HepG2 (cell line): ENCODE results near the gene FAM78A. TPM values are rescaled to one million over a fixed set of nuclear protein-coding genes. Genes with fewer than 3 reads are reported as not detected.

Experiments
- ATAC-seq: fragments of 200-7000 bp; cut with Tn5 transposase; 3 replicates; pipeline ENCODE4 v1.9.1; 2020; ENCODE audit warnings: mild to moderate bottlenecking, moderate library complexity
- BruUV-seq: library from RNA; stranded (reverse); fragments of 400-500 nt; replicated peaks from 2 replicates; lab custom pipeline; 2021; lab: Mats Ljungman, UMichigan
- CTCF ChIA-PET: fragments of 300-600 bp; formaldehyde crosslinking; extraction: SDS; loops from one replicate; lab custom pipeline; 2021; ENCODE audit warnings: low total read pairs, inconsistent platforms, low intra/inter-chr PET ratio; lab: Yijun Ruan, JAX
- POLR2A ChIA-PET: fragments of 350-600 bp; sonication (Branson Sonifier 250); formaldehyde crosslinking; loops from one replicate; lab custom pipeline; 2020; ENCODE audit warnings: antibody characterized with exemption, inconsistent platforms; lab: Yijun Ruan, JAX
- DNase-seq: peaks from one replicate; pipeline ENCODE4 v3.0.0-alpha.2; 2015; ENCODE audit warnings: low spot score
- FAIRE-seq: peaks from 3 replicates; lab custom pipeline; 2011; peaks lifted over from hg19 to GRCh38; lab: Jason Lieb, UNC
- H2AFZ ChIP-seq: one replicate; pipeline ENCODE4 v1.6.1; 2011; ENCODE audit warnings: low read length, inconsistent platforms
- H3K27ac ChIP-seq: fragments of 300-600 bp; 3 replicates; pipeline ENCODE4 v1.8.0; 2011; ENCODE audit warnings: mixed run types, mild to moderate bottlenecking, mixed read lengths, low read length, inconsistent platforms; ENCODE audit not compliant: insufficient read depth; ENCODE audit errors: extremely low read length
- H3K27me3 ChIP-seq, 2 experiments: fragments of 200-600 bp in 1 of 2; 2 replicates in 1 of 2; 3 replicates in 1 of 2; pipeline versions ENCODE4 v1.6.0 to v1.8.0; 2011; ENCODE audit warnings: low read length in 2 of 2, mild to moderate bottlenecking in 2 of 2, moderate library complexity in 2 of 2, inconsistent platforms in 1 of 2; ENCODE audit not compliant: insufficient read depth in 2 of 2, control insufficient read depth in 1 of 2
- H3K36me3 ChIP-seq, 2 experiments: fragments of 200-600 bp in 1 of 2; replicated peaks in 1 of 2; 2 replicates in 1 of 2; 3 replicates in 1 of 2; pipeline versions ENCODE4 v1.5.1 to v1.8.0; 2011; ENCODE audit warnings: low read length in 2 of 2, inconsistent platforms in 1 of 2; ENCODE audit not compliant: insufficient read depth in 2 of 2, control insufficient read depth in 1 of 2
- H3K4me1 ChIP-seq: 2 replicates; pipeline ENCODE4 v1.5.1; 2012; ENCODE audit warnings: low read length, inconsistent platforms; ENCODE audit not compliant: insufficient read depth
- H3K4me2 ChIP-seq: 2 replicates; pipeline ENCODE4 v1.6.0; 2011; ENCODE audit warnings: low read depth, low read length, inconsistent platforms
- H3K4me3 ChIP-seq, 3 experiments: fragments of 200-600 bp in 1 of 3; sonication (generic), shearing (Covaris generic) in 1 of 3; replicated peaks in 1 of 3; 2 replicates each; pipeline ENCODE4 v1.5.1; 2011 to 2016; ENCODE audit warnings: low read length in 3 of 3, inconsistent platforms in 2 of 3, low read depth in 2 of 3, mild to moderate bottlenecking in 2 of 3, control low read depth in 1 of 3, mixed read lengths in 1 of 3; ENCODE audit not compliant: insufficient read depth in 1 of 3
- H3K79me2 ChIP-seq: one replicate; pipeline ENCODE4 v1.6.1; 2011; ENCODE audit warnings: low read length, inconsistent platforms; ENCODE audit not compliant: insufficient read depth
- H3K9ac ChIP-seq: 2 replicates; pipeline ENCODE4 v1.6.0; 2011; ENCODE audit warnings: mild to moderate bottlenecking, low read depth, low read length, inconsistent platforms; ENCODE audit not compliant: insufficient read depth
- H3K9me3 ChIP-seq: 2 replicates; pipeline ENCODE4 v1.5.1; 2012; ENCODE audit warnings: mild to moderate bottlenecking, low read length
- H4K20me1 ChIP-seq: 2 replicates; pipeline ENCODE4 v1.6.0; 2011; ENCODE audit warnings: inconsistent platforms, mild to moderate bottlenecking, low read length, moderate library complexity; ENCODE audit not compliant: insufficient read depth
- MAZ ChIP-seq, 2 experiments: sonication (generic) in 1 of 2; formaldehyde crosslinking in 1 of 2; IDR thresholded peaks; 2 replicates each; pipeline versions ENCODE4 v1.5.0 to v1.6.1; 2012 to 2020; ENCODE audit warnings: low read depth in 2 of 2, mild to moderate bottlenecking in 2 of 2, borderline replicate concordance in 1 of 2, improper control_type of control experiment in 1 of 2, low read length in 1 of 2, missing genetic modification reagents in 1 of 2, moderate library complexity in 1 of 2
- ZNF407 ChIP-seq: sonication (generic); formaldehyde crosslinking; IDR thresholded peaks from one replicate; pipeline ENCODE4 v1.5.1; 2020; ENCODE audit warnings: mild to moderate bottlenecking, missing genetic modification reagents; ENCODE audit errors: not compliant biosample characterization
- WGBS: methylation state at CpG from one replicate; pipeline ENCODE4 v1.1.6; 2017; ENCODE audit warnings: low lambda C conversion rate; 5-methylcytosine and 5-hydroxymethylcytosine counted together
- in situ Hi-C: cut with HindIII; loops from 2 replicates; pipeline ENCODE4 v1.10.0; 2017; ENCODE audit warnings: low pct_unique_long_range_greater_than_20kb; ENCODE audit not compliant: extremely low pct_ligation_motif_present
- intact Hi-C: fragments of 100-400 bp; cut with micrococcal nuclease; formaldehyde crosslinking; loops from one replicate; pipeline ENCODE4 v1.10.0; 2022; ENCODE audit not compliant: unreplicated experiment
- polyA plus RNA-seq, 8 experiments: library from polyadenylated mRNA; depleted of rRNA in 3 of 8; stranded (reverse) in 7 of 8; unstranded in 1 of 8; fragments of >200 nt; fragmentation: Illumina TruSeq in 4 of 8; extraction: Trizol in 4 of 8; gene quantifications; 2 replicates each; pipeline versions ENCODE4 v1.2.1 to v1.2.3, GENCODE V29; 2011 to 2016; ENCODE audit warnings: low read depth in 4 of 8, missing spikeins in 1 of 8, mixed read lengths in 1 of 8; ENCODE audit not compliant: insufficient read depth in 1 of 8
- total RNA-seq, 5 experiments: library from RNA; depleted of rRNA; stranded (reverse); fragments of >200 nt; fragmentation: Illumina TruSeq; extraction: Trizol; gene quantifications; 2 replicates each; pipeline ENCODE4 v1.2.3, GENCODE V29; 2016; ENCODE audit warnings: low read depth in 1 of 5
- TF ChIP-seq, protein P1 (sequence below): sonication (generic); formaldehyde crosslinking; IDR thresholded peaks from 2 replicates; pipeline ENCODE4 v1.5.0; 2020; ENCODE audit warnings: mild to moderate bottlenecking, low read depth, missing genetic modification reagents, borderline replicate concordance
- TF ChIP-seq, protein P2 (sequence below): sonication (generic); formaldehyde crosslinking; IDR thresholded peaks from 2 replicates; pipeline ENCODE4 v1.9.0; 2021; ENCODE audit warnings: missing genetic modification reagents, borderline replicate concordance

The FAM78A gene
- total and polyA plus RNA-seq, 2 of the 13 experiments (the other 11 are each of a cell fraction or from before 2014, with no cell fraction given): 0.18 to 0.62 TPM

GRCh38 chr9:131299346-131299960 lies 23.1 kb upstream of the FAM78A start (continued):
- TF ChIP-seq ZNF407 (CRISPR knock-in tag): no peak
- TF ChIP-seq, protein P1, sequence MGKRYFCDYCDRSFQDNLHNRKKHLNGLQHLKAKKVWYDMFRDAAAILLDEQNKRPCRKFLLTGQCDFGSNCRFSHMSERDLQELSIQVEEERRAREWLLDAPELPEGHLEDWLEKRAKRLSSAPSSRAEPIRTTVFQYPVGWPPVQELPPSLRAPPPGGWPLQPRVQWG (CRISPR knock-in tag): no peak
- TF ChIP-seq, all 625 proteins: peak for 0

DNA sequence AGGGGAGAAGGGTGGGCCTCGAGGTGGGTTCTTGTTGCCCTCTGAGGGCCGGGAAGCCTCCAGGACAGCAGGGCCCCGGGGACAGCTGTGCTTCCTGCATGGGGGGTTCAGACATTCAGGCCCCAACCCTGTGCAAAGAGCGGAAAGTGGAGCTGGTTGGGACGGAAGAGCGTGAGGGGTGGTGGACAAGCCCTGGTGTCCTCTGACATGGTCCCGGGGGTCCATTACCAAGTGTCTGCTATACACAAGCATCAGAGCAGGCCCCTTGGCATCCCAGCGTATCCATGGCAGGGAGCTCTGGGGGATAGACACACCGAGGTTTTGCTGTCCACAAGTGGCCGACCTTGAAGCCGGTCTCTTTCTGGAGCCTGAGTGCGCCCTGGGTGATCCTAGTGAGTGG lies 22.5 kb upstream of the FAM78A start:
- ATAC-seq: no peak; the same call in 2 of the 3 replicates
- no peak for DNase-seq
- FAIRE-seq: no peak
- H3K4me3 ChIP-seq: no peak overlapping the region
- ChIA-PET CTCF (no interaction called here), POLR2A (no interaction called here)
- H3K9ac ChIP-seq: no peak overlapping the region
- H3K4me2 ChIP-seq: no peak overlapping the region
- in situ Hi-C loops (no loop called here), intact Hi-C loops (no loop called here)
- no peak overlapping the region for H2AFZ ChIP-seq
- H3K36me3 ChIP-seq: no peaks in the 10 kb centered on the region
- H3K27me3 ChIP-seq: peaks cover 9 to 31% of the 10 kb centered on the region in 2 experiments; a peak in 3 of 5 replicates
- BruUV-seq: no TSS peak
- H4K20me1 ChIP-seq: no peaks in the 10 kb centered on the region
- no peaks in the 10 kb centered on the region for H3K9me3 ChIP-seq
- no peaks in the 10 kb centered on the region for H3K4me1 ChIP-seq
- no peak overlapping the region for H3K27ac ChIP-seq
- no peaks in the 10 kb centered on the region for H3K79me2 ChIP-seq
- WGBS: 60% methylated on average over 1 of the region's 12 CpGs
- TF ChIP-seq MAZ (IDR thresholded peaks at IDR 0.05; ENCODE audit: borderline replicate concordance, low read depth, low read length) (no peak), MAZ (CRISPR knock-in tag; IDR thresholded peaks at IDR 0.05; ENCODE audit: low read depth) (no peak)
- TF ChIP-seq, protein P2, sequence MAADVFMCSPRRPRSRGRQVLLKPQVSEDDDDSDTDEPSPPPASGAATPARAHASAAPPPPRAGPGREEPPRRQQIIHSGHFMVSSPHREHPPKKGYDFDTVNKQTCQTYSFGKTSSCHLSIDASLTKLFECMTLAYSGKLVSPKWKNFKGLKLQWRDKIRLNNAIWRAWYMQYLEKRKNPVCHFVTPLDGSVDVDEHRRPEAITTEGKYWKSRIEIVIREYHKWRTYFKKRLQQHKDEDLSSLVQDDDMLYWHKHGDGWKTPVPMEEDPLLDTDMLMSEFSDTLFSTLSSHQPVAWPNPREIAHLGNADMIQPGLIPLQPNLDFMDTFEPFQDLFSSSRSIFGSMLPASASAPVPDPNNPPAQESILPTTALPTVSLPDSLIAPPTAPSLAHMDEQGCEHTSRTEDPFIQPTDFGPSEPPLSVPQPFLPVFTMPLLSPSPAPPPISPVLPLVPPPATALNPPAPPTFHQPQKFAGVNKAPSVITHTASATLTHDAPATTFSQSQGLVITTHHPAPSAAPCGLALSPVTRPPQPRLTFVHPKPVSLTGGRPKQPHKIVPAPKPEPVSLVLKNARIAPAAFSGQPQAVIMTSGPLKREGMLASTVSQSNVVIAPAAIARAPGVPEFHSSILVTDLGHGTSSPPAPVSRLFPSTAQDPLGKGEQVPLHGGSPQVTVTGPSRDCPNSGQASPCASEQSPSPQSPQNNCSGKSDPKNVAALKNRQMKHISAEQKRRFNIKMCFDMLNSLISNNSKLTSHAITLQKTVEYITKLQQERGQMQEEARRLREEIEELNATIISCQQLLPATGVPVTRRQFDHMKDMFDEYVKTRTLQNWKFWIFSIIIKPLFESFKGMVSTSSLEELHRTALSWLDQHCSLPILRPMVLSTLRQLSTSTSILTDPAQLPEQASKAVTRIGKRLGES (CRISPR knock-in tag): no peak
